Erythroblast (primary cell): ENCODE measurements around the gene PRKG1.

Experiments
- GATA1 ChIP-seq: IDR thresholded peaks from 2 replicates; pipeline ENCODE4 v1.6.1; 2011; ENCODE audit warnings: low read depth, mild to moderate bottlenecking, control low read depth, low read length, moderate library complexity
- POLR2A ChIP-seq: IDR thresholded peaks from 2 replicates; pipeline ENCODE4 v1.6.1; 2011; ENCODE audit warnings: mild to moderate bottlenecking, low read length

- no peak for TF ChIP-seq POLR2A
- no peak for TF ChIP-seq GATA1
Observed at GRCh38 chr10:52098130-52098529, 1023.8 kb downstream of the PRKG1 start.
